CD4-positive, CD25-positive, alpha-beta regulatory T cell (primary cell): Measurements from ENCODE around the gene ZNF438. TPM values are rescaled to one million over a fixed set of nuclear protein-coding genes. Genes with fewer than 3 reads are reported as not detected.

ENCODE experiments used
- ATAC-seq, 2 donors: fragments of 150-1000 bp; cut with Tn5 transposase; one replicate each; pipeline ENCODE4 v1.10.0; 2021; ENCODE audit warnings: low read depth in 2 of 2, moderate number of reproducible peaks in 2 of 2, moderate library complexity in 1 of 2
- DNase-seq, 3 donors: peaks; one replicate each; pipeline versions ENCODE4 v3.0.0 to v3.0.0-alpha.2; 2012 to 2022; ENCODE audit warnings: mixed read lengths in 1 of 3
- H3K27ac ChIP-seq: one replicate; pipeline ENCODE4 v1.7.0; 2013; ENCODE audit warnings: mild to moderate bottlenecking, low read length; ENCODE audit not compliant: insufficient read depth, poor library complexity, severe bottlenecking
- H3K27me3 ChIP-seq: one replicate; pipeline ENCODE4 v1.7.0; 2013; ENCODE audit warnings: low read length; ENCODE audit not compliant: control insufficient read depth, insufficient read depth
- H3K36me3 ChIP-seq: one replicate; pipeline ENCODE4 v1.7.0; 2013; ENCODE audit warnings: mild to moderate bottlenecking, low read length, moderate library complexity; ENCODE audit not compliant: control insufficient read depth, insufficient read depth
- H3K4me1 ChIP-seq: 2 replicates; pipeline ENCODE4 v1.7.0; 2013; ENCODE audit warnings: mild to moderate bottlenecking, low read length; ENCODE audit not compliant: insufficient read depth, control insufficient read depth, poor library complexity, severe bottlenecking
- H3K4me3 ChIP-seq: one replicate; pipeline ENCODE4 v1.7.0; 2013; ENCODE audit warnings: low read depth, mild to moderate bottlenecking, low read length, moderate library complexity
- H3K9me3 ChIP-seq, 2 experiments: 1 replicate in 1 of 2; 2 replicates in 1 of 2; pipeline ENCODE4 v1.7.0; 2013; ENCODE audit warnings: low read length in 2 of 2, mild to moderate bottlenecking in 1 of 2, moderate library complexity in 1 of 2; ENCODE audit not compliant: control insufficient read depth in 2 of 2
- H3K27ac Mint-ChIP-seq, 3 donors: one replicate each; pipeline ENCODE4 v1.8.0; 2020 to 2022; ENCODE audit warnings: mild to moderate bottlenecking in 3 of 3, mixed read lengths in 3 of 3, moderate library complexity in 2 of 3
- H3K27me3 Mint-ChIP-seq: one replicate; pipeline ENCODE4 v1.8.0; 2022; ENCODE audit warnings: mild to moderate bottlenecking, mixed read lengths
- H3K36me3 Mint-ChIP-seq: one replicate; pipeline ENCODE4 v1.8.0; 2020; ENCODE audit warnings: mixed read lengths
- H3K4me1 Mint-ChIP-seq, 4 donors: one replicate each; pipeline ENCODE4 v1.8.0; 2020 to 2022; ENCODE audit warnings: mixed read lengths in 4 of 4, mild to moderate bottlenecking in 1 of 4
- H3K4me3 Mint-ChIP-seq, 4 donors: one replicate each; pipeline ENCODE4 v1.8.0; 2020 to 2022; ENCODE audit warnings: mild to moderate bottlenecking in 4 of 4, mixed read lengths in 4 of 4, moderate library complexity in 3 of 4
- H3K9me3 Mint-ChIP-seq, 7 donors: one replicate each; pipeline ENCODE4 v1.8.0; 2020 to 2022; ENCODE audit warnings: mixed read lengths in 7 of 7, mild to moderate bottlenecking in 3 of 7, moderate library complexity in 2 of 7
- polyA plus RNA-seq, 4 donors: library from polyadenylated mRNA; unstranded; fragments of 300-500 nt; fragmentation: Illumina TruSeq; gene quantifications; one replicate each; pipeline ENCODE4 v1.2.3, GENCODE V29; 2021
- total RNA-seq: library from RNA; stranded (reverse); gene quantifications from one replicate; pipeline ENCODE4 v1.2.3, GENCODE V29; 2022

The ZNF438 gene
- total and polyA plus RNA-seq, 5 donors from 2014 or later = 1.6 to 5.1 (median 3.4) TPM

GRCh38 chr10:30831426-30831825 is 200.2 kb downstream of the ZNF438 start:
- H3K27ac ChIP-seq = no peak overlapping the region
- DNase-seq = no peak
- Mint-ChIP-seq H3K4me3 (no peak overlapping the region), H3K4me1 (no peaks in the 10 kb centered on the region), H3K36me3 (no peaks in the 10 kb centered on the region), H3K27me3 (peaks cover 4% of the 10 kb centered on the region), H3K27ac (no peak overlapping the region), H3K9me3 (peaks cover 0 to 2% (median 0%) of the 10 kb centered on the region in 7 donors)
- H3K4me1 ChIP-seq = no peaks in the 10 kb centered on the region
- H3K9me3 ChIP-seq = no peaks in the 10 kb centered on the region
- no peaks in the 10 kb centered on the region for H3K27me3 ChIP-seq
- no peak overlapping the region for H3K4me3 ChIP-seq
- no peak for ATAC-seq
- no peaks in the 10 kb centered on the region for H3K36me3 ChIP-seq

GRCh38 chr10:30830315-30831230 is 201.1 kb downstream of the ZNF438 start:
- Histone ChIP-seq H3K9me3 (no peaks in the 10 kb centered on the region), H3K27me3 (no peaks in the 10 kb centered on the region), H3K4me1 (no peaks in the 10 kb centered on the region), H3K4me3 (no peak overlapping the region), H3K36me3 (no peaks in the 10 kb centered on the region), H3K27ac (no peak overlapping the region)
- Mint-ChIP-seq H3K4me3 (no peak overlapping the region), H3K36me3 (no peaks in the 10 kb centered on the region), H3K27ac (no peak overlapping the region), H3K27me3 (peaks cover 4% of the 10 kb centered on the region), H3K4me1 (no peaks in the 10 kb centered on the region), H3K9me3 (peaks cover 0 to 2% (median 0%) of the 10 kb centered on the region in 7 donors)
- ATAC-seq = no peak
- no peak for DNase-seq

- Mint-ChIP-seq H3K27ac (no peak overlapping the region), H3K27me3 (peaks cover 4% of the 10 kb centered on the region), H3K4me3 (no peak overlapping the region), H3K36me3 (no peaks in the 10 kb centered on the region), H3K9me3 (peaks cover 0 to 1% (median 0%) of the 10 kb centered on the region in 7 donors), H3K4me1 (no peaks in the 10 kb centered on the region)
- H3K4me3 ChIP-seq = no peak overlapping the region
- no peak for ATAC-seq
- H3K9me3 ChIP-seq = no peaks in the 10 kb centered on the region
- H3K4me1 ChIP-seq = no peaks in the 10 kb centered on the region
- no peaks in the 10 kb centered on the region for H3K27me3 ChIP-seq
- no peaks in the 10 kb centered on the region for H3K36me3 ChIP-seq
- DNase-seq = no peak
- no peak overlapping the region for H3K27ac ChIP-seq
Measured at GRCh38 chr10:30829901-30830300, 201.8 kb downstream of the ZNF438 start.

- no peak for DNase-seq
- Histone ChIP-seq H3K27ac (no peak overlapping the region), H3K9me3 (no peaks in the 10 kb centered on the region), H3K4me3 (no peak overlapping the region), H3K36me3 (no peaks in the 10 kb centered on the region), H3K27me3 (no peaks in the 10 kb centered on the region), H3K4me1 (no peaks in the 10 kb centered on the region)
- Mint-ChIP-seq H3K4me1 (no peaks in the 10 kb centered on the region), H3K36me3 (no peaks in the 10 kb centered on the region), H3K27ac (no peak overlapping the region), H3K4me3 (no peak overlapping the region), H3K27me3 (peaks cover 4% of the 10 kb centered on the region), H3K9me3 (peaks cover 0 to 2% (median 0%) of the 10 kb centered on the region in 7 donors)
- no peak for ATAC-seq
Measured at GRCh38 chr10:30828680-30829079, 203.0 kb downstream of the ZNF438 start.

- Histone ChIP-seq H3K4me3 (no peak overlapping the region), H3K27me3 (no peaks in the 10 kb centered on the region), H3K4me1 (no peaks in the 10 kb centered on the region), H3K36me3 (no peaks in the 10 kb centered on the region), H3K9me3 (no peaks in the 10 kb centered on the region), H3K27ac (no peak overlapping the region)
- Mint-ChIP-seq H3K4me1 (no peaks in the 10 kb centered on the region), H3K27me3 (peaks cover 4% of the 10 kb centered on the region), H3K27ac (no peak overlapping the region), H3K36me3 (no peaks in the 10 kb centered on the region), H3K4me3 (no peak overlapping the region), H3K9me3 (peaks cover 0 to 2% (median 0%) of the 10 kb centered on the region in 7 donors)
- ATAC-seq (no peak), DNase-seq (no peak)
Measured at GRCh38 chr10:30828164-30828563, 203.5 kb downstream of the ZNF438 start.

GRCh38 chr10:30827531-30828120 is 204.0 kb downstream of the ZNF438 start:
- Histone ChIP-seq H3K27ac (no peak overlapping the region), H3K36me3 (no peaks in the 10 kb centered on the region), H3K9me3 (no peaks in the 10 kb centered on the region), H3K4me1 (no peaks in the 10 kb centered on the region), H3K27me3 (no peaks in the 10 kb centered on the region), H3K4me3 (no peak overlapping the region)
- DNase-seq = no peak
- H3K4me3 Mint-ChIP-seq = no peak overlapping the region
- H3K27me3 Mint-ChIP-seq = peaks cover 4% of the 10 kb centered on the region
- no peak for ATAC-seq
- no peaks in the 10 kb centered on the region for H3K4me1 Mint-ChIP-seq
- H3K9me3 Mint-ChIP-seq = peaks cover 0 to 2% (median 0%) of the 10 kb centered on the region in 7 donors
- H3K36me3 Mint-ChIP-seq = no peaks in the 10 kb centered on the region
- no peak overlapping the region for H3K27ac Mint-ChIP-seq

GRCh38 chr10:30826679-30827078 is 205.0 kb downstream of the ZNF438 start:
- no peak for DNase-seq
- no peak overlapping the region for H3K27ac Mint-ChIP-seq
- Histone ChIP-seq H3K4me1 (no peaks in the 10 kb centered on the region), H3K4me3 (no peak overlapping the region), H3K27me3 (no peaks in the 10 kb centered on the region), H3K36me3 (no peaks in the 10 kb centered on the region), H3K27ac (no peak overlapping the region), H3K9me3 (no peaks in the 10 kb centered on the region)
- peaks cover 4% of the 10 kb centered on the region for H3K27me3 Mint-ChIP-seq
- H3K9me3 Mint-ChIP-seq = peaks cover 0 to 2% (median 0%) of the 10 kb centered on the region in 7 donors
- no peaks in the 10 kb centered on the region for H3K4me1 Mint-ChIP-seq
- no peaks in the 10 kb centered on the region for H3K36me3 Mint-ChIP-seq
- no peak for ATAC-seq
- H3K4me3 Mint-ChIP-seq = no peak overlapping the region
